COLO668 (cell line): ENCODE measurements around the gene TRH.
A peak's percentile ranks its signal among the peaks of the same experiment; 100 is the strongest.
"Not testable (repeated sequence)": the region's sequence is repeated elsewhere in the genome, so short reads cannot be mapped to it uniquely, and the experiment has no call there.

ENCODE experiments used
- DNase-seq: peaks from one replicate; lab custom pipeline; 2025; ENCODE audit not compliant: unreplicated experiment; lab: John Stamatoyannopoulos, UW

Gene TRH

DNA sequence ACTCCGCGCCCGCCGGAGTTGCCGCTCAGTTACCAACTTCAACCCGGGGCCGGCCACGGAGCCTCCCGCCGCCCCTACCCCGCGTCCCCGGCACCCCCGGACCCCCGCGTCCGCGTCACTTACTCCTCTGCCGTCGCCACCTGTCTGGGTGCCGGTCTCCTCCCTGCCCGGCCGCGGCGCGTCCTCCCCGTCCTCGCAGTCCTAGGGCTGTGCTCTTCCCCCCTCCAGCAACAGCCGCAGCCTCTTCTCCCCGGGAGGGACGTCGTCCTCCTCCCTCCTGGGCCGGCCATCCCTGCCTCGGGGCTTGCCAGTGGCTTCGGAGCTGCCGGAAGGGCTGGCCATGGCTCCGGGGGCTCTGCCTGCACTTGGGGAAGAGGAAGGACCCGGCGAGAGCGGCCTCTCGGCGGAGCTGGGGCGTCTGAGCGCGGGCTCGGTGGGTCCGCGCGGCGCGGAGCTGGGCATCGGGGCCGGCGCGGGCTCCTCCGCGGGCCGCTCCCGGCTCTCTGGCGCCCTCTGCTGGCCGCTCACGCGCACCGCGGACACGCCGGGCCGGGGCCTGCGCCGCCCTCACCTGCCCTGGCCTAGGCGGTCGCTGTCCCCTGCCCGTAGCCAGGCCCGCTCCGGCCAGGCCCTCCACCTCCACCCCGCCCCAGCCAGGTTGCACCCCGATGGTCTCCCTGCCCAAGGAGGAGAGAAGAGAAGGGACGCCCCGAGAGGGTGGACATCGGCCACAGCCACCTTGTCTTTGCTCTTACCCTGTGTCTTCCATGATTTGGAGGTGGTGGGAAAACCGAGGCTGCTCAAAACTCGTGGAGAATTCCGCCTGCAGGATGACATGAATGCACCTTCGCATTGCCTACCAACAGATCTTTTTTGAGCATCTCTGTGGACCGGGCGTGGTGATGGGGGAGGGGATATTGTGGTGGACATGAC lies 28.4 kb downstream of the TRH start:
- peak; percentile 49 for DNase-seq

DNA sequence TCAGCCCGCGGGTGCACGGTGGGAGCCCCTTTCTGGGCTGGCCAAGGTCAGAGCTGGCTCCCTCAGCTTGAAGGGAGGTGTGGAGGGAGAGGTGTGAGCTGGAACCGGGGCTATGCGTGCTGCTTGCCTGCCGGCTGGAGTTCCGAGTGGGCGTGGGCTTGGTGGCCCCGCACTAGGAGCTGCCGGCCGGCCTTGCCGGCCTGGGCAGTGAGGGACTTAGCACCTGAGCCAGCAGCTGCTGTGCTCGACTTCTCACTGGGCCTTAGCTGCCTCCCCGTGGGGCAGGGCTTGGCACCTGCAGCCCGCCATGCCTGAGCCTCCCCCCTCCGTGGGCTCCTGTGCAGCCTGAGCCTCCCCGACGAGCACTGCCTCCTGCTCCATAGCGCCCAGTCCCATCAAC lies 36.0 kb downstream of the TRH start:
- no peak for DNase-seq

DNA sequence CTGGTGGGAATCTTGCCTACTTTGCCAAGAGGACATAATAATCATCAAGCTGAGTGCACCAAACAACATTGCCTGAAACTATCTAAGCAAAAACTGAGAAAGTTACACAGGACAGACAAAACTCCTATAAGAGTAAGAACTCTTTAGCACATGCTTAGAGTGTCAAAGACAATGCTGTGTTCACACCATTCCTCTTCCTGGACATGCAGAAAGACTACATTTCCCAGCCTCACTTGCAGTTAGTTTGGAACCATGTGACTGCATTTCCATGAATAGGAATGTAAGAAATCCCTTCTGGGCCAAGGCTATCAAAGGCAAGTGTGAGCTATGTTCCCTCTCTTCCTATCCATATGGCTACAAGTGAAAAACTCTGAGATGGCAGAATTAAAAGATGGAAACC lies 37.6 kb downstream of the TRH start:
- DNase-seq = not testable (repeated sequence)

DNA sequence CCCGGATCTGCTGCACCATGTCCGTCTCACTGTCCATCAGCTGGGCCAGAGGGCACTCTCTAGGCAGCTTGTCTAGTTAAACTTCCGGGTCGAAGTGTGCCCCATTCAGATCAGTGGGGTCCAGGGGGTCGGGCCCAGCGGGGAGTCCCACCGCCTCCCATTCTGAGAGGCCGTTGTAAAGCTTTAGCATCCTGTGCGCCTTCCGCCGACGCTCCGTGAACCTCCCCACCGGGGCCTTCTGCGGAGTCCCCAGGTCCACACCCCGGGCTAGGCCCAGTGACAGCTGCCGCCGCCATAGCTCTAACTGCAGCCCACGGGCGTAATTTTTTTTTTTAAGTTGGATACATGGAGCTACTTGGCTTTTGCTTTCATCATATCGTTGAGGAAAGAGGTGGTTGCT lies 38.7 kb downstream of the TRH start:
- DNase-seq = not testable (repeated sequence)

DNA sequence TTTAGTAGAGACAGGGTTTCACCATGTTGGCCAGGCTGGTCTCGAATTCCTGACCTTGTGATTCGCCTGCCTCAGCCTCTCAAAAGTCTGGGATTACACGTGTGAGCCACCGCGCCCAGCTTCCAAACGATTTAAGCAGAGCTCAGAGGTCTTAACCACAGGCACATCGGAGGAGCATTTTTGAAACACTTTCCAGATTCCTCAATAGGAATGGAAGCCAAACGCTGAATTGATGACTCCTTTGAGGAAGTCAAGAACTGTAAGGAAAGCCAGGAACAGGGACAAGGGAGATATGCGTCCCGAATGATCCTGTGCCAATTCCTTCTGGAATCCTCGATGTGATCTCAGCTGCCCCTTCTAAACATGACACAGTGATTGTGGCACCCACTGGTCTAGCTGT lies 40.0 kb downstream of the TRH start:
- no peak for DNase-seq

DNA sequence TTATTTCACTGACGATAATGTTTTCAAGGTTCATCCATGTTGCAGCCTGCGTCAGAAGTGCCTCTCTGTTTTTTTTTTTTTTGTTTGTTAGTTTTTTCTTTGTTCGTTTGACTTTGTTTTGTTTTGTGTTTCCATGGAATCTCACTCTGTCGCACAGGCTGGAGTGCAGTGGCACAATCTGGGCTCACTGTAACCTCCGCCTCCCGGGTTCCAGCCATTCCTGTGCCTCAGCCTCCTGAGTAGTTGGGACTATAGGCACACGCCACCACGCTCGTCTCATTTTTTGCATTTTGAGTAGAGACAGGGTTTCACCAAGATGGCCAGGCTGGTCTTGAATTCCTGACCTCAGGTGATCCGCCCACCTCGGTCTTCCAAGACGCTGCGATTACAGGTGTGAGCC lies 43.1 kb downstream of the TRH start:
- DNase-seq = not testable (repeated sequence)

DNA sequence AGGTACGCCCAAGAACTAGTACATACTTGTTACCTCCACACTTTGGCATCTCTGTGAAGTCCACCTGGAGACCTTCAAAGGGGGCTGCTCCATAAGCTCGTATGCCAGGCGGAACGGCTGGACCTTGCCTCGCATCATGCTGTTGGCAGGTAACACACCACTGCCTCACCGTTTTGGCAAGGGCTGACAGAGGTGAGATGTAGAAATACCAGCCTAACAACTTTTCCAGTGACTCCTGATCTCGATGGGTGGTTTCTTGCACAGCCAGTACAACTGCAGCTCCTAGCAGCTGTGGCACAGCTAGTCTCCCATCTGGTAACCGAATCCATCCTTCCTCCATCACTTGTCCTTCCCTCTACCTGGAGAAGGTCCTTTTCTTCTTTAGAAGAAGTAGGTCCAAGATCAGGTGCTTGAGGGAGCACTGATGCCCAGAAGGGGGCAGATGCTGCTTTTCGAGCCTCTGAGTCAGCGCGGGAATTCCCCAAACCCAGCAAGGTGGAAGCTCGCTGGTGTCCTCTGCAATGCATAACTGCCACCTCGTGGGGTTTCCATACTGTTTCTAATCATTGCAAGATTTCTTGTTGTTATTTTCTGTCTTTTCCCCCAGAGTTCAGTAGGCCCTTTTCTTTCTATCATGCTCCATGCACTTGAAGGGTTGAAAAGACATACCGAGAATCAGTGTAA lies 51.8 kb downstream of the TRH start:
- DNase-seq = not testable (repeated sequence)

DNA sequence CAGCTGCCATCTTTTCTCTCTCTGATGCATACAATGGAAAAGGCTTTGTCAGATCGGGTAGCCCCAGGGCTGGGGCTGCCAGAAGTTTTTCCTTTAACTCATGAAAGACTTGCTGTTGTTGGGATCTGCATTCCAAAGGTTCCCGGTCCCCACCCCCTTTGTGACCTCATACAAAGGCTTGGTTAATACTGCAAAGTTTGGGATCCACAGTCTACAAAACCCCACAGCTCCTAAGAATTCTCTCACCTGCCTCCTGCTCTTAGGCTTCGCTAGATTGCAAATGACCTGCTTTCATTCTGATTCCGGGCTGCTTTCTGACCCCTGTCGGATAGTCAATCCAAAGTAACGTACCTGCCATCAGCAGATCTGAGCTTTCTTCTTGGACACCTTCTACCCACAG lies 52.9 kb downstream of the TRH start:
- not testable (repeated sequence) for DNase-seq
